ENCODE results near the gene CALR.

- TF ChIP-seq ZMAT4 (CRISPR knock-in tag; IDR thresholded peaks at IDR 0.05) (no peak), SMAD4 (CRISPR knock-in tag; IDR thresholded peaks at IDR 0.05) (no peak), CTCF (IDR thresholded peaks at IDR 0.05) (no peak)
These were observed 44.2 kb downstream of the CALR start for GRCh38 chr19:12982648-12983047.
